ENCODE results near the gene GFPT2. TPM values are rescaled to one million over a fixed set of nuclear protein-coding genes. Genes with fewer than 3 reads are reported as not detected.

Gene GFPT2
- total and polyA plus RNA-seq, 2 experiments from 2014 or later: 45.2 to 75.3 TPM

- Histone ChIP-seq H3K79me2 (ENCODE audit: insufficient read depth) (peaks cover 80% of the 10 kb centered on the region), H2AFZ (no peak overlapping the region), H3K4me2 (ENCODE audit: unreplicated experiment) (no peak overlapping the region), H3K9me3 (ENCODE audit: low read depth) (no peaks in the 10 kb centered on the region), H3K4me3 (no peak overlapping the region), H3K9ac (no peak overlapping the region), H3K27ac (no peak overlapping the region), H4K20me1 (ENCODE audit: insufficient read depth) (no peaks in the 10 kb centered on the region; the same call in 1 of the 2 replicates), H3K9me2 (ENCODE audit: insufficient read depth) (no peaks in the 10 kb centered on the region), H3F3A (ENCODE audit: insufficient read depth) (no peaks in the 10 kb centered on the region), H3K27me3 (replicated peaks; ENCODE audit: insufficient read depth) (no peaks in the 10 kb centered on the region), H3K36me3 (ENCODE audit: low read depth) (no peaks in the 10 kb centered on the region), H3K4me1 (ENCODE audit: insufficient read depth) (peaks cover 5% of the 10 kb centered on the region; the same call in 1 of the 2 replicates)
- 98 to 100% methylated on average over 2 of the region's 2 CpGs for WGBS, 2 experiments (ENCODE audit: low coverage in 1 of 2, low lambda C conversion rate in 2 of 2, missing lambda C conversion rate in 2 of 2)
- TF ChIP-seq EZH2 (IDR thresholded peaks at IDR 0.05; ENCODE audit: insufficient read depth, poor library complexity, severe bottlenecking) (no peak), EZH2phosphoT487 (IDR thresholded peaks at IDR 0.05; ENCODE audit: insufficient read depth, low read depth) (no peak)
- in situ Hi-C loops (cut with MboI): no loop called here
- no peak for DNase-seq
These were observed 65.7 kb downstream of the GFPT2 start for GRCh38 chr5:180287404-180287803.

- no peak for DNase-seq
- no peaks in the 10 kb centered on the region for H3K9me2 ChIP-seq (ENCODE audit: insufficient read depth)
- H3K9ac ChIP-seq: no peak overlapping the region
- no peak overlapping the region for H2AFZ ChIP-seq
- no peaks in the 10 kb centered on the region; the same call in 1 of the 2 replicates for H4K20me1 ChIP-seq (ENCODE audit: insufficient read depth)
- no peak overlapping the region for H3K27ac ChIP-seq
- peaks cover 62% of the 10 kb centered on the region for H3K79me2 ChIP-seq (ENCODE audit: insufficient read depth)
- H3K4me3 ChIP-seq: no peak overlapping the region
- no peaks in the 10 kb centered on the region for H3F3A ChIP-seq (ENCODE audit: insufficient read depth)
- in situ Hi-C loops (cut with MboI): no loop called here
- H3K27me3 ChIP-seq (replicated peaks; ENCODE audit: insufficient read depth): no peaks in the 10 kb centered on the region
- 0 out of 2 replicates have a peak, but pooled peaks cover 9% of the 10 kb centered on the region for H3K36me3 ChIP-seq (ENCODE audit: low read depth)
- WGBS, 2 experiments (ENCODE audit: low coverage in 1 of 2, low lambda C conversion rate in 2 of 2, missing lambda C conversion rate in 2 of 2): 74 to 80% methylated on average over 10 of the region's 10 CpGs
- TF ChIP-seq EZH2phosphoT487 (IDR thresholded peaks at IDR 0.05; ENCODE audit: insufficient read depth, low read depth): no peak
- no peak for TF ChIP-seq EZH2 (IDR thresholded peaks at IDR 0.05; ENCODE audit: insufficient read depth, poor library complexity, severe bottlenecking)
- H3K9me3 ChIP-seq (ENCODE audit: low read depth): no peaks in the 10 kb centered on the region
- no peak overlapping the region for H3K4me2 ChIP-seq (ENCODE audit: unreplicated experiment)
- no peaks in the 10 kb centered on the region for H3K4me1 ChIP-seq (ENCODE audit: insufficient read depth)
These were observed 69.0 kb downstream of the GFPT2 start for GRCh38 chr5:180284149-180284548.

GRCh38 chr5:180283026-180283615 lies 70.0 kb downstream of the GFPT2 start:
- Histone ChIP-seq H3K79me2 (ENCODE audit: insufficient read depth) (peaks cover 52% of the 10 kb centered on the region), H3F3A (ENCODE audit: insufficient read depth) (no peaks in the 10 kb centered on the region), H3K4me2 (ENCODE audit: unreplicated experiment) (no peak overlapping the region), H3K9ac (no peak overlapping the region), H3K27ac (no peak overlapping the region), H2AFZ (no peak overlapping the region), H3K9me3 (ENCODE audit: low read depth) (no peaks in the 10 kb centered on the region), H3K4me3 (no peak overlapping the region), H4K20me1 (ENCODE audit: insufficient read depth) (no peaks in the 10 kb centered on the region), H3K4me1 (ENCODE audit: insufficient read depth) (no peaks in the 10 kb centered on the region), H3K36me3 (ENCODE audit: low read depth) (peaks cover 9% of the 10 kb centered on the region; the same call in 1 of the 2 replicates), H3K9me2 (ENCODE audit: insufficient read depth) (no peaks in the 10 kb centered on the region), H3K27me3 (replicated peaks; ENCODE audit: insufficient read depth) (no peaks in the 10 kb centered on the region)
- DNase-seq: no peak
- WGBS, 2 experiments (ENCODE audit: low coverage in 1 of 2, low lambda C conversion rate in 2 of 2, missing lambda C conversion rate in 2 of 2): 74% methylated on average over 10 of the region's 10 CpGs
- in situ Hi-C loops (cut with MboI): no loop called here
- TF ChIP-seq EZH2 (IDR thresholded peaks at IDR 0.05; ENCODE audit: insufficient read depth, poor library complexity, severe bottlenecking) (no peak), EZH2phosphoT487 (IDR thresholded peaks at IDR 0.05; ENCODE audit: insufficient read depth, low read depth) (no peak)

- 90 to 93% methylated on average over 9 of the region's 9 CpGs for WGBS, 2 experiments (ENCODE audit: low coverage in 1 of 2, low lambda C conversion rate in 2 of 2, missing lambda C conversion rate in 2 of 2)
- in situ Hi-C loops (cut with MboI): no loop called here
- H3K27me3 ChIP-seq (replicated peaks; ENCODE audit: insufficient read depth): no peaks in the 10 kb centered on the region
- H3K4me1 ChIP-seq (ENCODE audit: insufficient read depth): no peaks in the 10 kb centered on the region
- H2AFZ ChIP-seq: no peak overlapping the region
- DNase-seq: no peak
- no peaks in the 10 kb centered on the region for H3K9me3 ChIP-seq (ENCODE audit: low read depth)
- no peaks in the 10 kb centered on the region for H4K20me1 ChIP-seq (ENCODE audit: insufficient read depth)
- no peak overlapping the region for H3K4me3 ChIP-seq
- H3K27ac ChIP-seq: no peak overlapping the region
- H3F3A ChIP-seq (ENCODE audit: insufficient read depth): no peaks in the 10 kb centered on the region
- no peak overlapping the region for H3K4me2 ChIP-seq (ENCODE audit: unreplicated experiment)
- H3K9ac ChIP-seq: no peak overlapping the region
- peaks cover 44% of the 10 kb centered on the region for H3K79me2 ChIP-seq (ENCODE audit: insufficient read depth)
- TF ChIP-seq EZH2 (IDR thresholded peaks at IDR 0.05; ENCODE audit: insufficient read depth, poor library complexity, severe bottlenecking) (no peak), EZH2phosphoT487 (IDR thresholded peaks at IDR 0.05; ENCODE audit: insufficient read depth, low read depth) (no peak)
- no peaks in the 10 kb centered on the region for H3K9me2 ChIP-seq (ENCODE audit: insufficient read depth)
- H3K36me3 ChIP-seq (ENCODE audit: low read depth): peaks cover 18% of the 10 kb centered on the region
These were observed 70.9 kb downstream of the GFPT2 start for GRCh38 chr5:180282281-180282680.
